HEK293 (cell line): ENCODE results near the gene GRAMD4.

ENCODE experiments used
- CTCF ChIA-PET: fragments of 350-600 bp; formaldehyde crosslinking; extraction: SDS; loops from one replicate; lab custom pipeline; 2021; ENCODE audit warnings: antibody characterized with exemption; lab: Yijun Ruan, JAX
- POLR2A ChIA-PET: fragments of 300-600 bp; formaldehyde crosslinking; extraction: SDS; loops from one replicate; lab custom pipeline; 2020; ENCODE audit warnings: antibody characterized with exemption, inconsistent platforms; lab: Yijun Ruan, JAX
- H3K27ac ChIP-seq: fragments of 200-500 bp; sonication (Bioruptor generic); 2 replicates; pipeline ENCODE4 v1.5.1; 2014; ENCODE audit warnings: low read depth, low read length, control low read depth, inconsistent platforms; ENCODE audit errors: extremely low read depth
- H3K36me3 ChIP-seq, 2 experiments: fragments of 200-500 bp in 1 of 2; sonication (Bioruptor generic) in 1 of 2; 1 replicate in 1 of 2; 2 replicates in 1 of 2; pipeline ENCODE4 v1.5.1; 2014 to 2017; ENCODE audit warnings: inconsistent platforms in 2 of 2, low read length in 2 of 2; ENCODE audit not compliant: control insufficient read depth in 2 of 2, insufficient read depth in 1 of 2
- H3K4me1 ChIP-seq: fragments of 200-500 bp; sonication (Bioruptor generic); 2 replicates; pipeline ENCODE4 v1.5.1; 2014; ENCODE audit warnings: mild to moderate bottlenecking, low read length, inconsistent platforms; ENCODE audit not compliant: control insufficient read depth, insufficient read depth
- H3K4me3 ChIP-seq: 2 replicates; pipeline ENCODE4 v1.5.1; 2011; ENCODE audit warnings: low read depth, mild to moderate bottlenecking, control low read depth, low read length, moderate library complexity
- H3K9me3 ChIP-seq: fragments of 200-500 bp; sonication (Bioruptor generic); 2 replicates; pipeline ENCODE4 v1.5.1; 2014; ENCODE audit warnings: low read depth, low read length, inconsistent platforms; ENCODE audit not compliant: control insufficient read depth, insufficient read depth
- HOXD13 ChIP-seq: sonication (generic); formaldehyde crosslinking; IDR thresholded peaks from 2 replicates; pipeline ENCODE4 v1.8.0; 2022; ENCODE audit warnings: missing genetic modification reagents, borderline replicate concordance
- KLF16 ChIP-seq: fragments of 450-650 bp; formaldehyde crosslinking; IDR thresholded peaks from 2 replicates; pipeline ENCODE4 v1.5.1; 2017; ENCODE audit warnings: missing biosample characterization, missing genetic modification characterization
- KLF8 ChIP-seq: fragments of 450-650 bp; formaldehyde crosslinking; IDR thresholded peaks from 2 replicates; pipeline ENCODE4 v1.5.1; 2016; ENCODE audit warnings: missing biosample characterization, missing genetic modification characterization
- REST ChIP-seq: fragments of 450-650 bp; formaldehyde crosslinking; IDR thresholded peaks from 2 replicates; pipeline ENCODE4 v1.5.1; 2016; ENCODE audit warnings: missing biosample characterization, missing genetic modification characterization
- ZNF114 ChIP-seq: fragments of 450-650 bp; formaldehyde crosslinking; IDR thresholded peaks from 2 replicates; pipeline ENCODE4 v1.5.0; 2017; ENCODE audit warnings: missing biosample characterization, missing genetic modification characterization
- ZNF146 ChIP-seq: fragments of 450-650 bp; formaldehyde crosslinking; IDR thresholded peaks from 2 replicates; pipeline ENCODE4 v1.5.1; 2016; ENCODE audit warnings: missing biosample characterization, missing genetic modification characterization
- ZNF211 ChIP-seq: fragments of 450-650 bp; formaldehyde crosslinking; IDR thresholded peaks from 2 replicates; pipeline ENCODE4 v1.5.1; 2016; ENCODE audit warnings: low read depth, missing biosample characterization, missing genetic modification characterization
- ZNF223 ChIP-seq: fragments of 450-650 bp; formaldehyde crosslinking; IDR thresholded peaks from 2 replicates; pipeline ENCODE4 v1.5.1; 2016; ENCODE audit warnings: missing biosample characterization, missing genetic modification characterization
- ZNF23 ChIP-seq: fragments of 450-650 bp; formaldehyde crosslinking; IDR thresholded peaks from 2 replicates; pipeline ENCODE4 v1.5.1; 2016; ENCODE audit warnings: missing biosample characterization, missing genetic modification characterization, borderline replicate concordance
- ZNF266 ChIP-seq: fragments of 450-650 bp; formaldehyde crosslinking; IDR thresholded peaks from 2 replicates; pipeline ENCODE4 v1.5.1; 2016; ENCODE audit warnings: missing biosample characterization, missing genetic modification characterization, low read depth
- ZNF274 ChIP-seq, 2 experiments: fragments of 200-500 bp in 1 of 2; fragments of 450-650 bp in 1 of 2; sonication (Bioruptor generic) in 1 of 2; formaldehyde crosslinking in 1 of 2; IDR thresholded peaks; 2 replicates each; pipeline versions ENCODE4 v1.5.1 to v1.6.1; 2014 to 2016; ENCODE audit warnings: borderline replicate concordance in 1 of 2, inconsistent platforms in 1 of 2, low read length in 1 of 2, missing biosample characterization in 1 of 2, missing genetic modification characterization in 1 of 2
- ZNF324 ChIP-seq: fragments of 450-650 bp; formaldehyde crosslinking; IDR thresholded peaks from 2 replicates; pipeline ENCODE4 v1.5.1; 2016; ENCODE audit warnings: missing biosample characterization, missing genetic modification characterization
- ZNF335 ChIP-seq: fragments of 450-650 bp; formaldehyde crosslinking; conservative IDR thresholded peaks from 2 replicates; pipeline ENCODE4 v1.5.1; 2016; ENCODE audit warnings: missing biosample characterization, missing genetic modification characterization
- ZNF366 ChIP-seq: fragments of 450-650 bp; formaldehyde crosslinking; conservative IDR thresholded peaks from 2 replicates; pipeline ENCODE4 v1.5.1; 2016; ENCODE audit warnings: missing biosample characterization, missing genetic modification characterization
- ZNF416 ChIP-seq: fragments of 450-650 bp; formaldehyde crosslinking; IDR thresholded peaks from 2 replicates; pipeline ENCODE4 v1.5.1; 2016; ENCODE audit warnings: missing biosample characterization, missing genetic modification characterization
- ZNF48 ChIP-seq: fragments of 450-650 bp; formaldehyde crosslinking; IDR thresholded peaks from 2 replicates; pipeline ENCODE4 v1.5.1; 2016; ENCODE audit warnings: missing biosample characterization, missing genetic modification characterization
- ZNF488 ChIP-seq: fragments of 450-650 bp; formaldehyde crosslinking; IDR thresholded peaks from 2 replicates; pipeline ENCODE4 v1.5.1; 2016; ENCODE audit warnings: missing biosample characterization, missing genetic modification characterization
- ZNF510 ChIP-seq: fragments of 450-650 bp; formaldehyde crosslinking; IDR thresholded peaks from 2 replicates; pipeline ENCODE4 v1.5.1; 2018; ENCODE audit warnings: mild to moderate bottlenecking, missing genetic modification characterization, missing biosample characterization; ENCODE audit not compliant: insufficient replicate concordance
- ZNF521 ChIP-seq: fragments of 450-650 bp; formaldehyde crosslinking; IDR thresholded peaks from 2 replicates; pipeline ENCODE4 v1.5.1; 2017; ENCODE audit warnings: missing biosample characterization, mild to moderate bottlenecking, missing genetic modification characterization
- ZNF529 ChIP-seq: fragments of 450-650 bp; formaldehyde crosslinking; IDR thresholded peaks from 2 replicates; pipeline ENCODE4 v1.5.1; 2017; ENCODE audit warnings: missing genetic modification characterization, missing biosample characterization; ENCODE audit not compliant: insufficient replicate concordance
- ZNF571 ChIP-seq: fragments of 450-650 bp; formaldehyde crosslinking; IDR thresholded peaks from 2 replicates; pipeline ENCODE4 v1.5.0; 2017; ENCODE audit warnings: missing biosample characterization, missing genetic modification characterization
- ZNF785 ChIP-seq: fragments of 450-650 bp; formaldehyde crosslinking; IDR thresholded peaks from 2 replicates; pipeline ENCODE4 v1.5.1; 2016; ENCODE audit warnings: missing biosample characterization, missing genetic modification characterization
- ZNF837 ChIP-seq: fragments of 450-650 bp; formaldehyde crosslinking; IDR thresholded peaks from 2 replicates; pipeline ENCODE4 v1.5.1; 2016; ENCODE audit warnings: missing biosample characterization, missing genetic modification characterization
- ZSCAN5A ChIP-seq: fragments of 450-650 bp; formaldehyde crosslinking; IDR thresholded peaks from 2 replicates; pipeline ENCODE4 v1.5.1; 2016; ENCODE audit warnings: missing biosample characterization, missing genetic modification characterization

The GRAMD4 gene

GRCh38 chr22:46604306-46604690 lies 15.9 kb upstream of the GRAMD4 start:
- TF ChIP-seq KLF16 (no peak), ZNF571 (no peak), ZNF366 (tag by site-specific recombination) (no peak), ZNF510 (tag by site-specific recombination) (no peak), ZNF211 (no peak)
- no peak overlapping the region for H3K4me3 ChIP-seq
- POLR2A ChIA-PET: no interaction called here

GRCh38 chr22:46605117-46605516 lies 15.1 kb upstream of the GRAMD4 start:
- CTCF ChIA-PET: no interaction called here

More at GRCh38 chr22:46604306-46604690, 15.9 kb upstream of the GRAMD4 start:
- Histone ChIP-seq H3K9me3 (no peaks in the 10 kb centered on the region), H3K4me1 (no peaks in the 10 kb centered on the region), H3K36me3 (no peaks in the 10 kb centered on the region), H3K27ac (no peak overlapping the region)
- CTCF ChIA-PET: no interaction called here

GRCh38 chr22:46606886-46607285 lies 13.3 kb upstream of the GRAMD4 start:
- TF ChIP-seq ZNF114: no peak
- TF ChIP-seq ZNF529 (tag by site-specific recombination): no peak
- TF ChIP-seq HOXD13: no peak
- TF ChIP-seq KLF8 (tag by site-specific recombination): no peak
- no peak for TF ChIP-seq KLF16
- TF ChIP-seq ZNF335 (tag by site-specific recombination): no peak
- TF ChIP-seq ZNF416 (tag by site-specific recombination): no peak
- no peak for TF ChIP-seq REST
- TF ChIP-seq ZSCAN5A (tag by site-specific recombination): no peak
- no peak for TF ChIP-seq ZNF324 (tag by site-specific recombination)
- no peak for TF ChIP-seq ZNF488 (tag by site-specific recombination)
- no peak for TF ChIP-seq ZNF266
- TF ChIP-seq ZNF274 (IDR thresholded peaks at IDR 0.05; ENCODE audit: low read length): no peak
- TF ChIP-seq ZNF274 (tag by site-specific recombination; IDR thresholded peaks at IDR 0.05; ENCODE audit: borderline replicate concordance): no peak
- no peak for TF ChIP-seq ZNF48 (tag by site-specific recombination)
- no peak for TF ChIP-seq ZNF837 (tag by site-specific recombination)
- no peak for TF ChIP-seq ZNF521 (tag by site-specific recombination)
- TF ChIP-seq ZNF785 (tag by site-specific recombination): no peak
- TF ChIP-seq ZNF23 (tag by site-specific recombination): no peak
- TF ChIP-seq ZNF223: no peak
- POLR2A ChIA-PET: no interaction called here
- H3K4me1 ChIP-seq: no peaks in the 10 kb centered on the region
- no peak overlapping the region for H3K27ac ChIP-seq
- no peaks in the 10 kb centered on the region for H3K36me3 ChIP-seq
- no peaks in the 10 kb centered on the region for H3K9me3 ChIP-seq
- H3K4me3 ChIP-seq: no peak overlapping the region
- CTCF ChIA-PET: no interaction called here

More at GRCh38 chr22:46605117-46605516, 15.1 kb upstream of the GRAMD4 start:
- no peaks in the 10 kb centered on the region for H3K4me1 ChIP-seq
- POLR2A ChIA-PET: no interaction called here
- no peak overlapping the region for H3K27ac ChIP-seq
- H3K36me3 ChIP-seq: no peaks in the 10 kb centered on the region
- no peaks in the 10 kb centered on the region for H3K9me3 ChIP-seq
- H3K4me3 ChIP-seq: no peak overlapping the region
- TF ChIP-seq ZNF146 (peak; percentile 61; the same call in 1 of the 2 replicates), ZNF571 (no peak)
